DMS53 (cell line): ENCODE results near the gene NEK6.
A peak's percentile ranks its signal among the peaks of the same experiment; 100 is the strongest.

Experiments used
- DNase-seq: peaks from one replicate; lab custom pipeline; 2025; lab: John Stamatoyannopoulos, UW

NEK6 gene

GRCh38 chr9:124296796-124297550, 39.2 kb downstream of the NEK6 start:
- no peak for DNase-seq

GRCh38 chr9:124297551-124297901, 39.8 kb downstream of the NEK6 start:
- no peak for DNase-seq

DNA sequence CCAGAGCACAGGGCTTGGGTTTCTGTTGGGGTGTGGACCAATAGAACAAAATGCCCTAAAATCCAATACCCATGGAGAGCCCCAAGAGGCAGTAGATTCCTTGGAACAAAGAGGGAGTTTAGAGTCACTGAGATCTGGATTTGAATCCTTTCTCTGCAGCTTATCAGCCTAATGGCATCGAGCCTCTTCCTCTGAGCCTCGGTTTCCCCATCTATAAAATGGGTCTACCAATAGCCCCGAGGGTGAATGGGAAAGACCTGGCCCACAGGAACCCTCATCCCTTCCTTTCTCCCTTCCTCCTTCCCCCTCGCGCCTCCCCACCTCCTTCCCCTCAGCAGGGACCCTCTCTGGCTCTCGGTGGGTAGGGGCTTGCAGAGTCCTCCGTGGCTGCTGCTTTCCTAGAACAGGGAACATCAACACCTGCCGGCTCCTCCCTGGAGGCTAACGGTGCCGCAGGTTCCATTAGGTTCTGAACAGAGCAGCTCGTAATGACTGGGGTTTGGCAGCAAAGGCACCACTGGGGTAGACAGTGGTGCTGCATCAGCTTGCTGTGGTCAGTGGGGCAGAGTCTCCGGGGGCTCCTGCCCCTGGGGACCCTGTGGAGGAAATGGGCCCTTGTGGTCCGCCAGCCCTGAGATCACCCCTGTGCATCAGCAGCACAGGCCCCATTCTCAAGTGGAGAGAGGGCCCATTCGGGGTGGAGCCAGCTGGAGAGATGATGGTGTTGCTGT, 40.3 kb downstream of the NEK6 start:
- DNase-seq, result no peak

GRCh38 chr9:124298646-124299235, 41.0 kb downstream of the NEK6 start:
- DNase-seq, result no peak

- DNase-seq, result no peak
Observed at GRCh38 chr9:124299515-124300090, 41.9 kb downstream of the NEK6 start.

GRCh38 chr9:124300312-124300711, 42.6 kb downstream of the NEK6 start:
- no peak for DNase-seq

DNA sequence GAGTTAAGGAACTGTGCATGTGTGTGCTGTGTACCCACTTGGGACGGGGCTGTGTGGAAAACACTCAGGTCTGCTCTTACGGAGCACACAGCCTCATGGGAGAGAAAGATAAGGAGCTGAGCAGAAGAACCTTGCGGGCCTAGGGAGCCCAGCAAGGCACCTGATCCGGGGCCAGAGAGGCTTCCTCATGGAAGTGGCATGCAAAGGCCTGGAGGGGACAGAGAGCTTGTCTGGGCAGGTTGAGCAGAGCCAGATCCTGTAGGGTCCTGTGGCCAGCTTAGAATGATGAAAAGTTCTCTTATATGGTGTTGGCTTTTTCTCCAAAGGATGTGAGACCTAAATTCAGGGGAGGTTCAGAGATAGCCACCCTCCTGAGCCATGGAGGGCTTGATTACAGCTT, 45.2 kb downstream of the NEK6 start:
- no peak for DNase-seq

- DNase-seq, result no peak
Observed at GRCh38 chr9:124303762-124304161, 46.0 kb downstream of the NEK6 start.

GRCh38 chr9:124304285-124304684, 46.5 kb downstream of the NEK6 start:
- no peak for DNase-seq

GRCh38 chr9:124306098-124306735, 48.5 kb downstream of the NEK6 start:
- no peak for DNase-seq

- no peak for DNase-seq
Observed at GRCh38 chr9:124307379-124308030, 49.8 kb downstream of the NEK6 start.

GRCh38 chr9:124308606-124309491, 51.1 kb downstream of the NEK6 start:
- no peak for DNase-seq

DNA sequence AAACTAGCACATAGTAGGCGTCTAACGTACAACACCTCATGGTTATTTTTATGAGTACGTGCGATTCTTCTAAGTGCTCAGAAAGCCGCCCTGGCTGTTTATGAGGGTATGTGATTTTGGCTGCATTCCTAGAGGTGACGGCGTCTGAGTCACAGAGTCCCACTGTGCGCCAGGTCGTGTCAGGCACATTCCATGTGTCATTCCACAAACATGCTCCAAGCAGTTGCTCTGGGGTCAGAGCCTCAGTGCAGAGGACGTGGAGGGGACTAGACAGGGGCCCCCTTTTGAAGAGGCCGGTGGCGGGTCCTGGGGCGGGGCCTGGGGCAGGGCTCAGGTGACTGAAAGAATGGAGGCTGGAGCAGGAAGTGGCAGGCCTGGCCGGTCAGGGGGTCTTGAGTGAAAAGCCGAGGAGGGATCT, 51.9 kb downstream of the NEK6 start:
- DNase-seq, result no peak

DNA sequence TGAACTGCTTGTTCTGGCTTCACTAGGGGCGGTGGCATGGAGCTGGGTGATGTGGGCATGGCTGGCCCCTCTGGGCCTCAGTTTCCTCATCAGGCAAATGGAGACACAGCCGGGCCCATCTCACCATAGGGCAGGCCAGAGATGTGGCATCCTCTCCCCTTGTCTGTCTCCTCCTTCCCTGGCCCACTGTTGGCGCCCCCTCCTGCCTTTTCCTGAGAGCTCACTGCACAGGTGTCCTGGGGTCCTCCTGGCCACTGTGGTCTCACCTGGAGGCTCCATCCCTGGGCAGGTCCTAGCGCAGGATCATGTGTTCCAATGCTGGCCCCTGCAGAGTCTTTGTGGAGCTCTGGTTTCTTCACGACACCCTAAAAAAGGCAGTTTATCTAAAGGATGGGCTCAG, 53.5 kb downstream of the NEK6 start:
- DNase-seq, result no peak

DNA sequence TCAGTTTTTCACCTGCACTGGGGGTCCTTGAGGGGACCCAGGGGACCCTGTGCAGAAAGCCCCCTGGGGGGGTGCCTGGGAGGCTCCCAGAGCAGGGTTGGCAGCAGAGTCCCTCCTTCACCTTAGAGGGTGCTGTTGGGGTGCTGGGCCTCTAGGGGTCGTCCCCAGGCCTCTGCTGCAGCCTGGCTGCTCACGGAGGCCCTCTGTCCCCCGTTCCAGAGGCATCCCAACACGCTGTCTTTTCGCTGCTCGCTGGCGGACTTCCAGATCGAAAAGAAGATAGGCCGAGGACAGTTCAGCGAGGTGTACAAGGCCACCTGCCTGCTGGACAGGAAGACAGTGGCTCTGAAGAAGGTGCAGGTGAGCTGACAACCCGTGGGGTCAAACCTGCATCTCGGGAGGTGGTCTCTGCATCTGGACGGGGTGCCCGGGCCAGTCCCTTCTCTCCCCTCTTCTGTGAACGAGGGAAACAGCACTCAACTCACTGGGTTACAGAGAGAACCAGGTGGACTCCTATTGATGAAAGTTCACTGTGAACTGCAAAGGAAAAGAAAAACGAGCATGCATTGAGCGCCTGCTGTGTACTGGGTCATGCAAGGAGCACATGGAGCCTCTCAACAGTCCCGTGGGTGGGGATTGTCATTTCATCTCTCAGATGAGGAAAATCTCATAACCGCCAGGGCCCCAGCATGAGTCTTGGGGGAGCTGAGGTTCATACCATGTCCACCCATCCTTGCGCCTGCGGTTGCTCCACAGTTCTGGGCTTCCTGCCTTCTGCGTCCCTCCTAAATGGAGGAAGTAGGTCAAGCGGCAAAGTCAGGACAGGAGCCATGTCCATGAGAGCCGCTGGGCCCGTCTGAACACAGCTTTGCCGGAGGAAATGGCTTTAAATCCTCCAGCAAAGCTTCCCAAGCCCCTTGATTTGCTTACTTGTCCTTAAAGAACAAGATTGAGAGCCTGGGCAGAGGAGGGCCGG, 54.8 kb downstream of the NEK6 start:
- DNase-seq, result no peak

- DNase-seq, result no peak
Observed at GRCh38 chr9:124313940-124314339, 56.2 kb downstream of the NEK6 start.

DNA sequence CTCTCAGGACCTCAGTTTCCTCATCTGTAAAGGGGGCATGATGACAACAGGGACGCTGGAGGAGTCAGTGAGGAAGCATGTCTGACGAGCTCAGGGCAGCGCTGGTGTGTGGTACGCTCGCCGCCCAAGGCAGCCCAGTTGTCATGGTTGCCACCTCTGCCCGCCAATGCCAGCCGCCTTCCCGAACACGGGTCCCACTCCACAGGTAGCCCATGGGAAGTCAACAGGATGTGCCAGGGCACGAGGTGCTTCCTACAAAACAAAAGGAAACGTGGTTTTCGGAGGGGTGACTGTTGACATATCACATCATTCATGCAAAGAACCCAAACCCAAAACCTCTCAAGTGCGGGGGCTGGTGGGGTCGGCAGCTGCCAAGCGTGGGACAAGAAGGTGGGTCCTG, 58.1 kb downstream of the NEK6 start:
- DNase-seq, result no peak

DNA sequence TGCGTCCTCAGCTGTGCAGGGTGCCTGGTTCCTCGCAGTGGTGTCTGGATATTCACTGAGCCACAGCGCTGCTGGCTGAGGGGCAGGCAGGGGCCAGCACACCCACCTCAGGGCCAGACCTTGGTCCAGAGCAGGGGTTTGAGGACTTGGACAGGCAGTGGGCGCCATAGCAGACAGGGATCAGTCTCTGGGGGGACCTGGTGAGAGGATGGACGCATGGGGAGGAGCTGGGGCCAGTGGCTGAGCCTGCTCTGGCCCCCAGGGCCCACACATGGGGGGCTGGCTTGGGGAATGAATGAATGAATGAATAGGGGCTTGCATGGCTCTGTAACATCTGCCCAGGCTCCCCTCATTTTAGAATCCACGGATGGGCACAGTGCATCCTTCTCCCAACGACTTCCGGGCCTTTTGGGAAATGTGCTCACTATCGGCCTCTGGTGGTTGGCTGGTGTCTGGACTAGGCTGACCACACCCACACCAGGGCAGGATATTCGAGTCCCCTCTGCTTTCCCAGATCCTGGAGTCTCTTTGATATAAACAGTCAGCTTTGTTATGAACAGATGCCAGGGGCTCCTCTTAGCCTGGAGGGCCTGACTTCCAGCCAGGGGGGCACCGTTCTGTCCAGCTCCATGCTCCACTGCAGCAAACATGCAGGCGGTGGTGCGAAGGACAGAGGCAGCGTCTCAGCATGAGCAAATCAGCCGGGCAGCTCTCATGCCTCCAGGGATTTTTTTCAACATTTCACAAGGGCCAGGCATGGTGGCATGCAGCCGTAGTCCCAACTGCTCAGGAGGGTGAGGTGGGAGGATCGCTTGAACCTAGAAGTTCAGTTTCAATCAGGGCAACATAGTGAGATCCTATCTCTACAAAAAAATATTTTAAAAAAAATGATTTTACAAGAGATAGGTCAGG, 62.6 kb downstream of the NEK6 start:
- peak; percentile 82 for DNase-seq

GRCh38 chr9:124321416-124321815, 63.7 kb downstream of the NEK6 start:
- DNase-seq, result no peak
